ENCODE results near the gene TMEM131L.

TMEM131L gene

DNA sequence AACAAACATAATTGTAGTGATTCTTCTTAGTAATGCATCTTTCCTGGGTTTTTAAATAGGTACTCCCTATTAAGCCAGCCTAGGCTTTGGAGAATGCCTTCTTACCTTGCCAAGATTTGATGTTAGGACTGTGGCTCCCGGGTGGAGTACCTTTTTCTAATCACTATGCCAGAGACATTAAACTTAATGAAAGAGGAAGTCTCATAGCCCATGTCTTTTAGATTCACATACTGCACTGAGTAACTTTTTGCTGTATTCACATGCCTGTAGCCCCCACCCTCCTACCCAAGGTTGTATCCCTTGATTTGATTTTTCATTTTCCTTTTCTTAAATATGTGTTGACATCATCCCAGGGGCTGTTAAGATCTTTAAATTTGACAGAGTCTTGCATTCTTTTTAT lies 113.7 kb downstream of the TMEM131L start:
- Histone ChIP-seq H3K27me3 (ENCODE audit: control insufficient read depth, low read length) (no peaks in the 10 kb centered on the region), H3K4me2 (ENCODE audit: low read length) (peak overlapping the region; percentile 20; the same call in 1 of the 2 replicates), H3F3A (ENCODE audit: control insufficient read depth, insufficient read depth) (peaks cover 61% of the 10 kb centered on the region), H3K36me3 (ENCODE audit: control insufficient read depth, low read length) (peaks cover 89% of the 10 kb centered on the region), H4K20me1 (ENCODE audit: control insufficient read depth, insufficient read depth, low read depth, low read length) (peaks cover 19% of the 10 kb centered on the region), H3K9me2 (replicated peaks; ENCODE audit: control insufficient read depth, low read length) (no peaks in the 10 kb centered on the region), H3K27ac (ENCODE audit: low read depth, low read length) (peak overlapping the region; percentile 42), H3K4me1 (ENCODE audit: control insufficient read depth, low read length) (peaks cover 79% of the 10 kb centered on the region), H3K79me2 (ENCODE audit: control insufficient read depth, low read length) (peaks cover 92% of the 10 kb centered on the region), H3K9me3 (ENCODE audit: control insufficient read depth, insufficient read depth, low read length) (no peaks in the 10 kb centered on the region), H3K4me3 (ENCODE audit: low read length) (no peak overlapping the region)
- TF ChIP-seq CTCF (IDR thresholded peaks at IDR 0.05; ENCODE audit: low read depth, low read length, poor library complexity, severe bottlenecking): no peak
- no peak for TF ChIP-seq EZH2phosphoT487 (IDR thresholded peaks at IDR 0.05; ENCODE audit: borderline replicate concordance, low read length)

DNA sequence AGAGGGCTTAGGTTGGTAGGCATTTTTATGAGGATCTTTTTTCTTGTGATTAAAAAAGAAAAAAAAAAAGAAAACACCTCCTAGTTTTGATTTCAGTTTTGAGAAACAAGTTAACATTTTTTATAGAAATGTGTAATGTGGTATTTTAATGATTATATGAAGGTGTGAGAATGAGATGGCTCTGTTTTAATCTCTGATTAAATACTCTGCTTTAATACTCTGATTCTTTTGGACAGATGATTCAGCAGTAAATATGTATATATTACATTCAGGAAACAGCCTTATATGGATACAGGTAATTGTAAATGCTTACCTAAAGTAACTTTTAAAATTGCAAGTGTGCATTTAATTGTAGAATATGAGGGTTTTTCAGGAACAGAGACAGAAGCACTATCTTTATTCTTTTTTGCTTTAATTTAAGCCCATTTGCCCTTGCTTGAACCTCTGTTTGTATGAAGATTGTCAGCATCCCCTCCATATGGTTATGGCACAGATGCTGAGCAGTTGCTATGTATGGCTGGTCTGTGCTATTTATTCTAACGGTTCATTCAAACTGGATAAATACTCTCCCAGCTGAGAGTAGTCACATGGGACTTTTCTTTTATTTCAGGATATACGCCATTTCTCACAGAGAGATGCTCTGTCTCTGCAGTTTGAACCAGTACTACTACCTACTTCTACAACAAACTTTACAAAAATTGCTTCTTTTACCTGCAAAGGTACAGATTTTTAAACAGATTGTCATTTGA lies 117.0 kb downstream of the TMEM131L start:
- Histone ChIP-seq H3K4me1 (ENCODE audit: control insufficient read depth, low read length) (peaks cover 46% of the 10 kb centered on the region), H3K9me2 (replicated peaks; ENCODE audit: control insufficient read depth, low read length) (no peaks in the 10 kb centered on the region), H3K27ac (ENCODE audit: low read depth, low read length) (peak overlapping the region; percentile 33), H3K36me3 (ENCODE audit: control insufficient read depth, low read length) (peaks cover 90% of the 10 kb centered on the region), H4K20me1 (ENCODE audit: control insufficient read depth, insufficient read depth, low read depth, low read length) (peaks cover 10% of the 10 kb centered on the region; the same call in 1 of the 2 replicates), H3K27me3 (ENCODE audit: control insufficient read depth, low read length) (no peaks in the 10 kb centered on the region), H3K79me2 (ENCODE audit: control insufficient read depth, low read length) (peaks cover 85% of the 10 kb centered on the region), H3F3A (ENCODE audit: control insufficient read depth, insufficient read depth) (peaks cover 72% of the 10 kb centered on the region), H3K9me3 (ENCODE audit: control insufficient read depth, insufficient read depth, low read length) (no peaks in the 10 kb centered on the region), H3K4me2 (ENCODE audit: low read length) (no peak overlapping the region), H3K4me3 (ENCODE audit: low read length) (no peak overlapping the region)
- TF ChIP-seq EZH2phosphoT487 (IDR thresholded peaks at IDR 0.05; ENCODE audit: borderline replicate concordance, low read length) (no peak), CTCF (IDR thresholded peaks at IDR 0.05; ENCODE audit: low read depth, low read length, poor library complexity, severe bottlenecking) (no peak)

DNA sequence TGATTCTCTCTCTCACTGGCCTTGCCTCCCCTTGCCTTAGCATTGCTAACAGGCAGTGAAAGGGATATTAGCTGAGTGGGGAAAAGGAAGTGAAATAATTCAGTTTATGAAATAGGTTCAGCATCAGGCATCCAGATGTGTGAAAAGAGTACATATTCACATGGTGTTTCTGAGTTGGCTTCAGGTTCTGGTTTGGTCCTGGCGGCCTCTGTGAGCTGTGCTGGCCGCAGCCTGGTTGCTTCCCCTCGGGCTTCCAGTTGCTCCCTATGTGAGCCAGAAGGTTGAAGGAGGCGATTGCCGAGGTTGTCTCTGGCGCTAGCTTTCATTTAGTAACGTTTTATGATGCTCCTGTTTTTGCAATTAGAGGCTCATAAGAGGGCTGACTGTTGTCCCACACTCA lies 118.9 kb downstream of the TMEM131L start:
- no peak for TF ChIP-seq EZH2phosphoT487 (IDR thresholded peaks at IDR 0.05; ENCODE audit: borderline replicate concordance, low read length)
- TF ChIP-seq CTCF (IDR thresholded peaks at IDR 0.05; ENCODE audit: low read depth, low read length, poor library complexity, severe bottlenecking): no peak
- peaks cover 15% of the 10 kb centered on the region; the same call in 1 of the 2 replicates for H4K20me1 ChIP-seq (ENCODE audit: control insufficient read depth, insufficient read depth, low read depth, low read length)
- peaks cover 35% of the 10 kb centered on the region for H3K4me1 ChIP-seq (ENCODE audit: control insufficient read depth, low read length)
- H3K9me2 ChIP-seq (replicated peaks; ENCODE audit: control insufficient read depth, low read length): no peaks in the 10 kb centered on the region
- H3K9me3 ChIP-seq (ENCODE audit: control insufficient read depth, insufficient read depth, low read length): no peaks in the 10 kb centered on the region
- no peak overlapping the region for H3K4me2 ChIP-seq (ENCODE audit: low read length)
- H3F3A ChIP-seq (ENCODE audit: control insufficient read depth, insufficient read depth): peaks cover 80% of the 10 kb centered on the region
- peaks cover 98% of the 10 kb centered on the region for H3K36me3 ChIP-seq (ENCODE audit: control insufficient read depth, low read length)
- no peak overlapping the region for H3K4me3 ChIP-seq (ENCODE audit: low read length)
- no peaks in the 10 kb centered on the region for H3K27me3 ChIP-seq (ENCODE audit: control insufficient read depth, low read length)
- H3K27ac ChIP-seq (ENCODE audit: low read depth, low read length): no peak overlapping the region
- H3K79me2 ChIP-seq (ENCODE audit: control insufficient read depth, low read length): peaks cover 90% of the 10 kb centered on the region
